Dedifferentiated amniotic fluid mesenchymal stem cell (primary cell): ENCODE measurements around the gene FSTL1.

ENCODE experiments used
- DNase-seq: peaks from one replicate; pipeline ENCODE4 v3.0.0-alpha.2; 2016; ENCODE audit errors: extremely low spot score

The FSTL1 gene

DNA sequence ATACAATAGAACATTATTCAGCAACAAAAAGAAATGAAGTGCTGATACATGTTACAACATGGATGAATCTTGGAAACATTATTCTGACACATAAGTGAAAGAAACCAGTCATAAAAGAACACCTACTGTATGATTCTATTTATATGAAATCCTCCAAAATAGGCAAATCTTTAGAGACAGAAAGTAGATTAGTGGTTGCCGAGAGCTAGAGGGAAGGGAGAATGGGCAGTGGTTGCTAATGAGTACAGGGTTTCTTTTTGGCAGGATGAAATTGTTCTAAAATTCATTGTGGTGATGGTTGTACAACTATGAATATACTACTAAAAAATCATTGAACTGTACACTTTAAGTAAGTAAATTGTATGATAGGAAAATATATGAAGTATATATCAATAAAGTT is 95.3 kb downstream of the FSTL1 start:
- DNase-seq, result no peak

DNA sequence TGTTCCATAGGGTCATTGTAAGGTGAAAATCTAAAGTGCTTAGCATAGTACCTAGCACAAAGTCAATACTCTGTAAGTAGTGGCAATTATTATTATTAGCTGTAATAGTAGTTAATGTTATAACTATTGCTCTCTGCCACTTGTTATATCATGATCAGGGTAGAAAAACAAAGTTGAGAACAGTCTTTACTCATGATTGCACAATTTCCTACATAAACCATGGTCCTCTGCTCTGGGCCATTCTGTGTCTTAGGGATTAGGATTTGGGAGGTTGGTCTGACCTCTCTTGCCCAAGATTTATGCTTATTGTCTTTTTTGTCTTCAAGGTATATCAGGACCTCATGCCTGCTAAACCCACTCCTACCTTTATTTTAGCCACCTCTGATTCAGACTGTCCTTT is 97.3 kb downstream of the FSTL1 start:
- DNase-seq, result no peak

DNA sequence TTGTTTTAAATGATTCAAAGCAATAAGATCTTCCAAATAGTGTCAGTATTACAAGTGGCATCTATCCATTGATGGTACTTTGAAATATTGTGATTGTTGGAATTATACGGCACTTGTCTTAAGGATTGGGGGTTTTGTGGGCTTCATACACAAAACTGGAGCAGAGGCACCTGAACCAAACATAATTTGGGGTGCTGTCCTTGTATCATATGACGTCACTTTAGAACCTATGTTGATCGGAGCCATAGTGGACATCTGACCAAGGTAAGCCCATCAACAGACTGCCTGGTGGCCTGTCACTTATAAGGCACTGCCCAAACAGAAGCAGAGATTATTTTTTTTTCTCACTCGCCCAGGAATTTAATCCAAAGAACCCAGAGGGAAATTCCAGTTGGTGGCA is 98.8 kb downstream of the FSTL1 start:
- no peak for DNase-seq

DNA sequence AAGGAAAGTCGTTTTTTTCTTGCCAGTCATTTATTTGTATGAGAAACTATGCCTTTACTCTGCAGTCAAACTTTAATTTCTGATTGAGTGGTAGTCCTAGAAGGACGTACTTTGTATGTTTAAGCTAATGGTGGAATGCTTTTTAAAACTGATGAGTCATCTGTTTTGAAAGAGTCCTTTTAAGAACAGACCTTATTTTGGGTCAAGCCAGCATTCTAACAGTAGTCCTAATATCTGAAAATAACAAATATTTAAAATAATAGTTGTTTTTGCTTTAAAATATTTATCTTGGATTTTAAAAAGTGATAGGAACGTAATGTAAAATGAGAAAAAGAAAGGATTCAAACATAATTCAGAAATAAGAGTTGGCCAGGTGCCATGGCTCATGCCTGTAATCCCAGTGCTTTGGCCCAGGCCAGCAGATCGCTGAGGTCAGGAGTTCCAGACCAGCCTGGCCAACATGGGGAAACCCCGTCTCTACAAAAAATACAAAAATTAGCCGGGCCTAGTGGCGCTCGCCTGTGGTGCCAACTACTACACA is 100.3 kb downstream of the FSTL1 start:
- peak; percentile 66 for DNase-seq

DNA sequence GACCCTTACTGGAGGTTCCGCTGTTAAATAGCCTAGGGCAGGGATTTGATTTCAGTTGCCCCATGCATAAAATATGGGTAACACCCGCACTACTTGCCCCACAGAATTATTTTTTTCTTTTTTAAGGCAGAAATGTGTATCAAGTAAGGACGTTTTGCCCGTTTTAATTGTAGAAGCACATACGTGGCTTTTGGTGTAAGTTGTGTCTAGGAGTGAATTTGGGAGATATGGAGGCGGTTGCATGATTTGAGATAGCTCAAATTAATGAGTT is 101.0 kb downstream of the FSTL1 start:
- DNase-seq, result no peak

DNA sequence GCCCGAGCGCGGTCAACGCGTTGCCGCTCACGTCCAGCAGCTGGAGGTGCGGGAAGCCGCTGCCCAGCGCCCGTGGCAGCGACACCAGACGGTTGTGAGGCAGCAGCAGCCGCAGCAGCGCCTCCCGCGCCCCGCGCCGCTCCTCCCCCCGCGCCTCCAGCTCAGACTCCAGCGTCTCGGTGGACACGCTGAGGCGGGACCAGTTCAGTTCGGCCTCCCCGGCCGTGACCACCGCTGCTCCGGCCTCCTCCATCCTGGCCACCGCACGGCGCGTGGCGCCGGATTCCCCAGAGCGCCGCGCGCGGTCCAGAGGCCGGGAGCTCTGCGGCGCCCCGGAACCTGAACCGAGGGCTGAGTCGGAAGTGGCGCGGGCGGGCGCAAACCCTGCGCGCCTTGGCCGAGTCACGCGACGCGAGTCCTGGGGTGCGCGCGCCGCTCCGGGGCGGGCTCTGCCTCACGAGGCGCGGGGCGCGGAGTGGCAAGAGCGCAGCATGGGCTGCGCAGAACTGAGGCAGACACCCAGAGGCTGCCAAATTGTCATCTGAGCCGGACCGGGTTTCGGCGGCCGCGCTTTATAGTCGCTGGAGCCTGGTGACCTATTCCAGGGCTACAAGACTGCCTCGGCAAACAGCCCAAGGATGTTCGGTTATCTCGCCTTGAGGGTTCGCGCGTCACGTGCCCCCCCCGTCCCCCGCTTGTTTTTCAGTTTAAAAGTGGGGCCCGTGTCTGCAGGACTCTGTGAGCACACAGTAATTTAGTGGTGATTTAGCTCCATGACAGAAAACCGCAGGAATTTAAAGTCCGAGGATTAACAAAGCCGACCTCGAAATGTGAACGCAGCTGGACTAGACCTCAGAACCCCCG is 101.6 kb downstream of the FSTL1 start, which contains the start of gene LRRC58:
Gene LRRC58, minus strand, starts transcription at position 364 of the 864 bp plus-strand sequence. Its CDS starts 111 bp downstream, at position 253.
- peak; percentile 91 for DNase-seq

DNA sequence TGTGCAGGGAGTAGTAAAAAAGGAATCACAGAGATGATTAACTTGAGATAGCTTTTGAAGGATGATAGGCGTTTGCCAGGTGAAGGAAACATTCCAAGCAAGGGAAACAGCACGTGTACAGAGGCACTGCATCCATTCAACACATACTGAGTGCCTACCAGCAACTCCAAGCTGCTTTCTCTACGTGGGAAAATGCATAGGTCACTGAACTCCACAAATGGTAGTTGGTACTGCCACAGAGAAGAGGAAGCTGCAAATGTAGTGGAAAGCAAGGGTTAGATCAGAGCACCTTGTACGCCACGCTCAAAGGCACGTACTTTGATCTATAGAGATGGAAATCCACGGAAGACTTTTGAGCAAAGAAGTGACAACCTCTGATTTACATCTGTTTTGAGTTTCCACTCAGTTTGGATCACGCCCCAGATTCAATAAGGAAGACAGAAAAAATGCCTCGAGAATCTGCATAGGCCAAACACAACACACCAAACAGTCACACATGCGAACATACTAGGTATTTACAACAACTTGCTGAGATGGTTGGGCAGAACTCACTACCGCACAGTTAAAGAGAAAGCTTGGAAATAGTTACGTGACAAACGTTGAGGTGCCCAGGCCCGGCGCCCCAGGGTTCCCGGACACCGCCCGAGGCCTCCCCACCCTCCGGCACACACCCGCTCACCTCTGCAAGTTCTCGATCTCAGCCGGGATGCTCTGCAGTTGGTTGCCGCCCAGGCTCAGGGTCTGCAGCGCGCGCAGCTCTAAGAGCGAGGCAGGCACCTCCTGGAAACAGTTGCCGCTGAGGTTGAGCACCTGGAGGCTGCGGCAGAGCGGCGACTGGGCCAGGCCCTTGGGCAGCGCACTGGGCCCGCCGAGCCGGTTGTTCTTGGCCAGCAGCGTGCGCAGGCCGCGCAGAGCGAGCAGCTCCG is 102.5 kb downstream of the FSTL1 start:
- peak; percentile 34 for DNase-seq

DNA sequence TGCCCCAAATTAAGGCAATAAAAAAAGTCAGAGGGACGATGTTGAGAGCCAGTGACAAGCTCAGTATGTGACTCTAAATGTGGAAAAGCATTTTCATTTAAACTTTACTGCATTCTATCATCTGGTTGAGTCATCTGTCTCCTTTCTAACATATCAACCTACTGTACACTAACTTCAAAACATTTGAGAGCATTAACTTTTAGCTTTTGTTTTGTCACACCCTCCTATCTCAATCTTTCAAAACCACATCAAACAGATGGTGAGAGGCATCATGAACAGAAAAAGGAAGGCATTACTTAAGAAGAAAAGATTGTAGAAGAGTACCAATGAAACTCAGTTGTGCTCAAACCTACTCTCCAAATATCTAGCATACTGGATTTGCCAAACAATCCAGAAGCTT is 106.4 kb downstream of the FSTL1 start:
- DNase-seq, result no peak
